ENCODE data around the gene PAPPA2.

DNA sequence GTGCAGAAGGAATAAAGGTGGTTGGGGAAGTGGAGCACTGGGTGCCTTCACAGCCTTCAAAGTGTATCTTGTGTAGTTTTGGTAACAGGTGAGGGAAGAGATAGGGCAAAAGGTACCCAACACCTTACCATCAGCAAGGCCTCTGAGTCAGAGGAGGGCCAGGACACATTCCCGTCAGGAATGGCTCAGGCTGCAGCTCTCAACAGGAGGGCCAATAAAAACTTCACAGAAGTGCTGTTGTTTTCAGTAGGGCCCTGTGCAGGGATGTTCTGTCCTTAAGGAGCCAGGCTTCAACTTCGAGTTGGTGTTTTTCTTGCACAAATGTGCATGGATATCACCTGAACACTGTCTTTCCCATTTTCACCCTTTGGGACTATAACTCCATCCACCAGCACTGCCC lies 368.2 kb downstream of the PAPPA2 start:
- TF ChIP-seq, protein P1, sequence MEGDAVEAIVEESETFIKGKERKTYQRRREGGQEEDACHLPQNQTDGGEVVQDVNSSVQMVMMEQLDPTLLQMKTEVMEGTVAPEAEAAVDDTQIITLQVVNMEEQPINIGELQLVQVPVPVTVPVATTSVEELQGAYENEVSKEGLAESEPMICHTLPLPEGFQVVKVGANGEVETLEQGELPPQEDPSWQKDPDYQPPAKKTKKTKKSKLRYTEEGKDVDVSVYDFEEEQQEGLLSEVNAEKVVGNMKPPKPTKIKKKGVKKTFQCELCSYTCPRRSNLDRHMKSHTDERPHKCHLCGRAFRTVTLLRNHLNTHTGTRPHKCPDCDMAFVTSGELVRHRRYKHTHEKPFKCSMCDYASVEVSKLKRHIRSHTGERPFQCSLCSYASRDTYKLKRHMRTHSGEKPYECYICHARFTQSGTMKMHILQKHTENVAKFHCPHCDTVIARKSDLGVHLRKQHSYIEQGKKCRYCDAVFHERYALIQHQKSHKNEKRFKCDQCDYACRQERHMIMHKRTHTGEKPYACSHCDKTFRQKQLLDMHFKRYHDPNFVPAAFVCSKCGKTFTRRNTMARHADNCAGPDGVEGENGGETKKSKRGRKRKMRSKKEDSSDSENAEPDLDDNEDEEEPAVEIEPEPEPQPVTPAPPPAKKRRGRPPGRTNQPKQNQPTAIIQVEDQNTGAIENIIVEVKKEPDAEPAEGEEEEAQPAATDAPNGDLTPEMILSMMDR (IDR thresholded peaks at IDR 0.05) = no peak
- no peak for TF ChIP-seq EZH2 (IDR thresholded peaks at IDR 0.05; ENCODE audit: borderline replicate concordance, insufficient read depth, low read depth, low read length, poor library complexity, severe bottlenecking)

Data from B cell (primary cell).